Stomach (tissue), 9 donors: ENCODE results near the gene POLG2. TPM values are rescaled to one million over a fixed set of nuclear protein-coding genes. Genes with fewer than 3 reads are reported as not detected.

ENCODE experiments used
- DNase-seq, 2 donors: peaks; one replicate each; pipeline versions ENCODE4 v3.0.0 to v3.0.0-alpha.2; 2013 to 2019
- H3K27ac ChIP-seq, 5 donors: fragments of 200-600 bp in 4 of 5; sonication (generic) in 4 of 5; one replicate each; pipeline ENCODE4 v1.5.1; 2013 to 2019; ENCODE audit warnings: mild to moderate bottlenecking in 1 of 5, moderate library complexity in 1 of 5
- H3K27me3 ChIP-seq, 3 donors: fragments of 200-600 bp; sonication (generic); one replicate each; pipeline ENCODE4 v1.5.1; 2017 to 2019; ENCODE audit warnings: mixed run types in 1 of 3
- H3K36me3 ChIP-seq, 4 donors: fragments of 200-600 bp; sonication (generic); 1 replicate in 3 of 4; 2 replicates in 1 of 4; pipeline ENCODE4 v1.5.1; 2016 to 2019
- H3K4me1 ChIP-seq, 4 donors: fragments of 200-600 bp; sonication (generic); one replicate each; pipeline ENCODE4 v1.5.1; 2016 to 2019
- H3K4me3 ChIP-seq, 4 donors: fragments of 200-600 bp; sonication (generic) in 3 of 4; one replicate each; pipeline ENCODE4 v1.5.1; 2016 to 2019; ENCODE audit warnings: mild to moderate bottlenecking in 1 of 4
- H3K9me3 ChIP-seq, 4 donors: fragments of 200-600 bp; sonication (generic); one replicate each; pipeline ENCODE4 v1.5.1; 2016 to 2019
- EP300 ChIP-seq: sonication (generic); formaldehyde crosslinking; IDR thresholded peaks from one replicate; pipeline ENCODE4 v1.6.1; 2017; ENCODE audit warnings: antibody characterized with exemption
- POLR2A ChIP-seq, 4 donors: fragments of 450-650 bp; IDR thresholded peaks; one replicate each; pipeline ENCODE4 v1.6.1; 2016; ENCODE audit warnings: antibody characterized with exemption in 4 of 4, control low read depth in 2 of 4, mild to moderate bottlenecking in 1 of 4, moderate library complexity in 1 of 4
- POLR2AphosphoS5 ChIP-seq, 3 donors: sonication (generic); formaldehyde crosslinking; IDR thresholded peaks; one replicate each; pipeline ENCODE4 v1.6.1; 2016; ENCODE audit warnings: antibody characterized with exemption in 3 of 3
- WGBS, 5 donors: extraction: QIAGEN DNeasy Blood & Tissue Kit in 3 of 5; methylation state at CpG; one replicate each; pipeline versions ENCODE4 v1.1.5 to v1.1.7; 2013 to 2018; 5-methylcytosine and 5-hydroxymethylcytosine counted together
- intact Hi-C: fragments of 100-400 bp; cut with DNase I; formaldehyde crosslinking; loops from one replicate; pipeline ENCODE4 v1.15.1; 2023; ENCODE audit warnings: low total_unique reads
- polyA plus RNA-seq, 3 donors: library from polyadenylated mRNA; stranded (reverse); fragments of 200-250 nt; gene quantifications; one replicate each; pipeline ENCODE4 v1.2.3, GENCODE V29; 2013
- total RNA-seq, 5 donors: library from RNA; depleted of rRNA; stranded (reverse); fragments of >200 nt; gene quantifications; one replicate each; pipeline versions ENCODE4 v1.1.0 to v1.2.3, GENCODE V29; 2014 to 2016
- TF ChIP-seq, protein P1 (sequence below), 7 experiments: fragments of 450-650 bp in 4 of 7; fragments of 200-600 bp in 3 of 7; sonication (generic) in 3 of 7; IDR thresholded peaks; one replicate each; pipeline ENCODE4 v1.5.1; 2016 to 2019; ENCODE audit warnings: antibody characterized with exemption in 7 of 7, control low read depth in 2 of 7, mild to moderate bottlenecking in 1 of 7
- donor health status: healthy with polysubstance abuse.
- donor health status: Bipolar disorder and iron deficiency.
- donor health status: healthy.

POLG2 gene
- total and polyA plus RNA-seq, 8 donors = 1.3 to 41.4 (median 9.9) TPM

DNA sequence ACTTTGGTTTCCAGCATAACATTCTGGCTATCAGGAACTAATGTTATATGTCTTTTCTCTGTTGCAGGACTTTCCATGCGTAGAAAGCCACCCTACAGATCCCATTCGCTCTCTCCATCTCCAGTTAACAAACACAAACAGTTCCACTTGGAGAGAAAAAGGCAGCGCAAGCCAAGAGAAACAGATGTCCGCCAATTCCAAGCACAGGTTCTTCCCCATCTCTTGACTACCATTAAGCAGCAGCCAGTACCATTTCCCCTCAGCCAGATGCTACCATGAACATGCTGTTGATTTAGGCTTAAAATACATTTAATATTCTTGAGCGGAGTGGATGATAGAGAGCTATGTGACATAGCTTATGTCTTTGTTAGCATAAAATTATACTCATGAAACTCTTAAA is 32.4 kb upstream of the POLG2 start:
- H3K4me1 ChIP-seq = no peaks in the 10 kb centered on the region
- no peak overlapping the region for H3K4me3 ChIP-seq
- H3K36me3 ChIP-seq = peaks cover 86 to 100% (median 100%) of the 10 kb centered on the region in 4 donors
- intact Hi-C loops = no loop called here
- no peaks in the 10 kb centered on the region for H3K27me3 ChIP-seq
- no peak for DNase-seq
- 92 to 99% (median 96%) methylated on average over 5 of the region's 5 CpGs for WGBS, 5 donors
- no peak for TF ChIP-seq POLR2A (IDR thresholded peaks at IDR 0.05)
- TF ChIP-seq POLR2AphosphoS5 (IDR thresholded peaks at IDR 0.05) = no peak
- TF ChIP-seq, protein P1, sequence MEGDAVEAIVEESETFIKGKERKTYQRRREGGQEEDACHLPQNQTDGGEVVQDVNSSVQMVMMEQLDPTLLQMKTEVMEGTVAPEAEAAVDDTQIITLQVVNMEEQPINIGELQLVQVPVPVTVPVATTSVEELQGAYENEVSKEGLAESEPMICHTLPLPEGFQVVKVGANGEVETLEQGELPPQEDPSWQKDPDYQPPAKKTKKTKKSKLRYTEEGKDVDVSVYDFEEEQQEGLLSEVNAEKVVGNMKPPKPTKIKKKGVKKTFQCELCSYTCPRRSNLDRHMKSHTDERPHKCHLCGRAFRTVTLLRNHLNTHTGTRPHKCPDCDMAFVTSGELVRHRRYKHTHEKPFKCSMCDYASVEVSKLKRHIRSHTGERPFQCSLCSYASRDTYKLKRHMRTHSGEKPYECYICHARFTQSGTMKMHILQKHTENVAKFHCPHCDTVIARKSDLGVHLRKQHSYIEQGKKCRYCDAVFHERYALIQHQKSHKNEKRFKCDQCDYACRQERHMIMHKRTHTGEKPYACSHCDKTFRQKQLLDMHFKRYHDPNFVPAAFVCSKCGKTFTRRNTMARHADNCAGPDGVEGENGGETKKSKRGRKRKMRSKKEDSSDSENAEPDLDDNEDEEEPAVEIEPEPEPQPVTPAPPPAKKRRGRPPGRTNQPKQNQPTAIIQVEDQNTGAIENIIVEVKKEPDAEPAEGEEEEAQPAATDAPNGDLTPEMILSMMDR (IDR thresholded peaks at IDR 0.05) = no peak
- no peak for TF ChIP-seq EP300
- no peaks in the 10 kb centered on the region for H3K9me3 ChIP-seq
- H3K27ac ChIP-seq = no peak overlapping the region

- intact Hi-C loops = no loop called here
- TF ChIP-seq POLR2A (IDR thresholded peaks at IDR 0.05) = no peak
- no peak for TF ChIP-seq POLR2AphosphoS5 (IDR thresholded peaks at IDR 0.05)
- TF ChIP-seq, protein P1 (IDR thresholded peaks at IDR 0.05) = no peak
- TF ChIP-seq EP300 = no peak
- H3K4me1 ChIP-seq = no peaks in the 10 kb centered on the region
- H3K9me3 ChIP-seq = no peaks in the 10 kb centered on the region
- H3K36me3 ChIP-seq = peaks cover 85 to 100% (median 100%) of the 10 kb centered on the region in 4 donors
- 87 to 95% (median 92%) methylated on average over 2 of the region's 2 CpGs for WGBS, 5 donors
- H3K27me3 ChIP-seq = no peaks in the 10 kb centered on the region
- H3K4me3 ChIP-seq = no peak overlapping the region
- DNase-seq = no peak
- no peak overlapping the region for H3K27ac ChIP-seq
These were observed 31.1 kb upstream of the POLG2 start for GRCh38 chr17:64527914-64528313.

DNA sequence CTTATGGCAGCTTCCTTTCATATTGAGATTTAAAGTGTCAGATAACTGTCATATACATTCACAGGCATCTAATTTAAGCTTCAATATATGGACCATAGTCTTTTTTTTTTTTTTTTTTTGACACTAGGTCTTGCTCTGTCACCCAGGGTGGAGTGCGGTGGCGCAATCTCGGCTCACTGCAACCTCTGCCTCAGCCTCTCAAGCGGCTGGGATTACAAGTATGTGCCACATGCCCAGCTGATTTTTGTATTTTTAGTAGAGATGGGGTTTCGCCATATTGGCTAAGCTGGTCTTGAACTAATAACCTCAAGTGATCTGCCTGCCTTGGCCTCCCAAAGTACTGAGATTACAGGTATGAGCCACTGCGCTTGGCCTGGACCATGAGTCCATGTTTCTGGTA is 23.5 kb upstream of the POLG2 start:
- H3K9me3 ChIP-seq = no peaks in the 10 kb centered on the region
- TF ChIP-seq POLR2A (IDR thresholded peaks at IDR 0.05) (no peak), EP300 (no peak), POLR2AphosphoS5 (IDR thresholded peaks at IDR 0.05) (no peak)
- TF ChIP-seq, protein P1 (IDR thresholded peaks at IDR 0.05) = no peak
- peaks cover 42 to 100% (median 100%) of the 10 kb centered on the region in 4 donors for H3K36me3 ChIP-seq
- H3K4me1 ChIP-seq = peaks cover 0 to 4% (median 0%) of the 10 kb centered on the region in 4 donors
- H3K27ac ChIP-seq = no peak overlapping the region
- intact Hi-C loops = no loop called here
- WGBS, 5 donors = 91 to 99% (median 97%) methylated on average over 6 of the region's 6 CpGs
- H3K27me3 ChIP-seq = no peaks in the 10 kb centered on the region
- H3K4me3 ChIP-seq = no peak overlapping the region
- no peak for DNase-seq

DNA sequence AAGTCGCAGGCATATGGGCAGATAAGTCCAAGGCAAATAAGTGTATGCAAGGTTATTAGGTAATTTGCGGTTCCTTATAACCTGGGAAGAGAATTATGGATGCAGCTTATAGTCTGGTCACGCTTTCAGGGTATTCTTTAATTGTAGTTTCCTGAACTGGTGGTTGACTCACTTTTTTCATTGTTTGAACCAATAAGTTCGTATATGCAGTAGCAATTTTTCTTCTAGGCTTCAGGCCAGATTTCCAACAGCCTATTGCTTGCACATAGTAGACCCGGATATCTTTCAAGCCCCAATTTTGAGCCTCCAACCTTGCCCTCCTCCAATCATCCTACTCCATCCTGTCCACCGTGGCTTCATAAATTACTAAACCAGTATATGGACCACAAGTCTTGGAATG is 22.7 kb upstream of the POLG2 start:
- Histone ChIP-seq H3K27ac (no peak overlapping the region), H3K4me3 (no peak overlapping the region), H3K36me3 (peaks cover 37 to 100% (median 100%) of the 10 kb centered on the region in 4 donors), H3K9me3 (no peaks in the 10 kb centered on the region), H3K27me3 (no peaks in the 10 kb centered on the region), H3K4me1 (peaks cover 0 to 5% (median 0%) of the 10 kb centered on the region in 4 donors)
- intact Hi-C loops = no loop called here
- WGBS, 5 donors = 87 to 92% (median 90%) methylated on average over 6 of the region's 6 CpGs
- TF ChIP-seq POLR2A (IDR thresholded peaks at IDR 0.05) = no peak
- TF ChIP-seq, protein P1 (IDR thresholded peaks at IDR 0.05) = no peak
- TF ChIP-seq POLR2AphosphoS5 (IDR thresholded peaks at IDR 0.05) = no peak
- TF ChIP-seq EP300 = no peak
- DNase-seq = no peak
